Keratinocyte (primary cell): ENCODE data around the gene MDFI. TPM values are rescaled to one million over a fixed set of nuclear protein-coding genes. Genes with fewer than 3 reads are reported as not detected.

Source experiments
- DNase-seq: peaks from one replicate; pipeline ENCODE4 v3.0.0-alpha.2; 2011; ENCODE audit warnings: low read depth, missing footprints, low spot score
- FAIRE-seq: peaks from 2 replicates; lab custom pipeline; 2011; peaks lifted over from hg19 to GRCh38; lab: Jason Lieb, UNC
- H2AFZ ChIP-seq: 2 replicates; pipeline ENCODE4 v1.6.0; 2012; ENCODE audit warnings: low read length, control low read depth, inconsistent platforms; ENCODE audit not compliant: control insufficient read depth
- H3K27ac ChIP-seq: 2 replicates; pipeline ENCODE4 v1.5.1; 2011; ENCODE audit warnings: low read length; ENCODE audit not compliant: control insufficient read depth, insufficient read depth
- H3K27me3 ChIP-seq: 3 replicates; pipeline ENCODE4 v1.6.0; 2011; ENCODE audit warnings: low read length; ENCODE audit not compliant: control insufficient read depth, insufficient read depth; ENCODE audit errors: extremely low read depth
- H3K36me3 ChIP-seq, 2 experiments: 2 replicates in 1 of 2; 3 replicates in 1 of 2; pipeline ENCODE4 v1.5.1; 2011; ENCODE audit warnings: low read length in 2 of 2, mild to moderate bottlenecking in 1 of 2; ENCODE audit not compliant: control insufficient read depth in 2 of 2, insufficient read depth in 2 of 2; ENCODE audit errors: extremely low read depth in 1 of 2
- H3K4me1 ChIP-seq: 3 replicates; pipeline ENCODE4 v1.5.1; 2011; ENCODE audit warnings: low read length; ENCODE audit not compliant: control insufficient read depth, insufficient read depth; ENCODE audit errors: extremely low read depth
- H3K4me2 ChIP-seq: 3 replicates; pipeline ENCODE4 v1.6.0; 2011; ENCODE audit warnings: low read depth, low read length; ENCODE audit not compliant: control insufficient read depth, insufficient read depth; ENCODE audit errors: extremely low read depth
- H3K4me3 ChIP-seq, 3 experiments: fragments of 200-600 bp in 1 of 3; sonication (generic) in 1 of 3; 2 replicates in 2 of 3; 3 replicates in 1 of 3; pipeline ENCODE4 v1.5.1; 2011 to 2016; ENCODE audit warnings: low read length in 3 of 3, mild to moderate bottlenecking in 3 of 3, control low read depth in 2 of 3, inconsistent platforms in 1 of 3, low read depth in 1 of 3, mixed read lengths in 1 of 3, mixed run types in 1 of 3, moderate library complexity in 1 of 3; ENCODE audit not compliant: control insufficient read depth in 2 of 3, insufficient read depth in 2 of 3; ENCODE audit errors: extremely low read depth in 1 of 3
- H3K79me2 ChIP-seq: 2 replicates; pipeline ENCODE4 v1.6.0; 2012; ENCODE audit warnings: low read length; ENCODE audit not compliant: control insufficient read depth, insufficient read depth
- H3K9ac ChIP-seq: 3 replicates; pipeline ENCODE4 v1.6.0; 2011; ENCODE audit warnings: low read length; ENCODE audit not compliant: control insufficient read depth, insufficient read depth; ENCODE audit errors: extremely low read depth
- H3K9me1 ChIP-seq: 3 replicates; pipeline ENCODE4 v1.6.0; 2011; ENCODE audit warnings: low read length; ENCODE audit not compliant: control insufficient read depth, insufficient read depth; ENCODE audit errors: extremely low read depth
- H3K9me3 ChIP-seq: 2 replicates; pipeline ENCODE4 v1.5.1; 2012; ENCODE audit warnings: low read depth, low read length; ENCODE audit not compliant: control insufficient read depth
- H4K20me1 ChIP-seq: 3 replicates; pipeline ENCODE4 v1.6.0; 2011; ENCODE audit warnings: low read length; ENCODE audit not compliant: control insufficient read depth, insufficient read depth; ENCODE audit errors: extremely low read depth
- CTCF ChIP-seq, 3 experiments: IDR thresholded peaks in 1 of 3; conservative IDR thresholded peaks in 1 of 3; optimal IDR thresholded peaks in 1 of 3; 2 replicates in 2 of 3; 3 replicates in 1 of 3; pipeline versions ENCODE3 to v1.5.1; 2011; ENCODE audit warnings: low read length in 3 of 3, mild to moderate bottlenecking in 3 of 3, moderate library complexity in 2 of 3, control low read depth in 1 of 3, inconsistent platforms in 1 of 3; ENCODE audit not compliant: insufficient read depth in 2 of 3; ENCODE audit errors: extremely low read depth in 1 of 3
- EZH2 ChIP-seq: IDR thresholded peaks from one replicate; pipeline ENCODE4 v1.6.1; 2012; ENCODE audit warnings: inconsistent platforms, mild to moderate bottlenecking, low read length, moderate library complexity
- dilution Hi-C: fragments of 300-500 bp; cut with MboI; formaldehyde crosslinking; loops from one replicate; pipeline ENCODE4 v1.7.0; 2020; ENCODE audit warnings: low sequenced_read_pairs; ENCODE audit not compliant: extremely low pct_ligation_motif_present
- polyA plus RNA-seq, 5 experiments: library from polyadenylated mRNA; depleted of rRNA in 3 of 5; stranded (reverse) in 3 of 5; stranded (forward) in 1 of 5; unstranded in 1 of 5; fragments of >200 nt; gene quantifications; 1 replicate in 1 of 5; 2 replicates in 3 of 5; 3 replicates in 1 of 5; pipeline versions ENCODE4 v1.2.1 to v1.2.3, GENCODE V29; 2011 to 2012; ENCODE audit warnings: missing spikeins in 2 of 5, low read depth in 1 of 5, low replicate concordance in 1 of 5

MDFI gene
- polyA plus RNA-seq, 1 donor (not counting 4 experiments of a cell fraction or from before 2014, with no cell fraction given): 60.1 TPM

GRCh38 chr6:41671376-41671775 is 33.1 kb downstream of the MDFI start:
- no peak for FAIRE-seq
- Histone ChIP-seq H3K4me2 (no peak overlapping the region), H3K9me3 (no peaks in the 10 kb centered on the region), H3K27ac (no peak overlapping the region), H3K79me2 (no peaks in the 10 kb centered on the region), H3K4me1 (no peaks in the 10 kb centered on the region), H4K20me1 (no peaks in the 10 kb centered on the region), H3K9ac (no peak overlapping the region), H3K36me3 (no peaks in the 10 kb centered on the region), H2AFZ (no peak overlapping the region), H3K4me3 (no peak overlapping the region), H3K9me1 (no peaks in the 10 kb centered on the region), H3K27me3 (peaks cover 30% of the 10 kb centered on the region)
- no peak for DNase-seq
- no peak for TF ChIP-seq CTCF (optimal IDR thresholded peaks at IDR 0.05 in 1 of 3, IDR thresholded peaks at IDR 0.05 in 1 of 3, conservative IDR thresholded peaks at IDR 0.05 in 1 of 3; ENCODE audit: extremely low read depth in 1 of 3, insufficient read depth in 2 of 3, low read length in 3 of 3)
- no peak for TF ChIP-seq EZH2
- dilution Hi-C loops: no loop called here

- Histone ChIP-seq H3K9ac (no peak overlapping the region), H3K27me3 (peaks cover 27% of the 10 kb centered on the region), H3K4me3 (no peak overlapping the region), H3K9me3 (no peaks in the 10 kb centered on the region), H3K36me3 (no peaks in the 10 kb centered on the region), H3K4me2 (no peak overlapping the region), H3K4me1 (no peaks in the 10 kb centered on the region), H3K27ac (no peak overlapping the region), H3K79me2 (no peaks in the 10 kb centered on the region), H4K20me1 (no peaks in the 10 kb centered on the region), H2AFZ (no peak overlapping the region), H3K9me1 (no peaks in the 10 kb centered on the region)
- dilution Hi-C loops: no loop called here
- TF ChIP-seq CTCF (optimal IDR thresholded peaks at IDR 0.05 in 1 of 3, IDR thresholded peaks at IDR 0.05 in 1 of 3, conservative IDR thresholded peaks at IDR 0.05 in 1 of 3; ENCODE audit: extremely low read depth in 1 of 3, insufficient read depth in 2 of 3, low read length in 3 of 3): no peak
- TF ChIP-seq EZH2: no peak
- FAIRE-seq: no peak
- no peak for DNase-seq
Observed at GRCh38 chr6:41672016-41672415, 33.7 kb downstream of the MDFI start.
